A549 (cell line): Measurements from ENCODE around the gene CLDND2. TPM values are rescaled to one million over a fixed set of nuclear protein-coding genes. Genes with fewer than 3 reads are reported as not detected.
A peak's percentile ranks its signal among the peaks of the same experiment; 100 is the strongest.

ENCODE experiments used
- ATAC-seq, 2 experiments: fragments of 200-7000 bp in 1 of 2; fragments of >200 bp in 1 of 2; cut with Nextera tagmentation in 1 of 2; cut with Tn5 transposase in 1 of 2; 3 replicates each; pipeline versions ENCODE4 v1.8.0 to v1.9.1; 2018 to 2020; ENCODE audit warnings: mild to moderate bottlenecking in 1 of 2, moderate library complexity in 1 of 2
- CTCF ChIA-PET: fragments of 300-600 bp; sonication (Branson Sonifier 250); formaldehyde crosslinking; extraction: SDS; loops from one replicate; lab custom pipeline; 2021; ENCODE audit warnings: antibody characterized with exemption, inconsistent platforms; lab: Yijun Ruan, JAX
- POLR2A ChIA-PET: fragments of 350-600 bp; formaldehyde crosslinking; extraction: SDS; loops from one replicate; lab custom pipeline; 2021; ENCODE audit warnings: antibody characterized with exemption, inconsistent platforms; lab: Yijun Ruan, JAX
- DNase-seq, 2 experiments: peaks; one replicate each; pipeline versions ENCODE4 v3.0.0 to v3.0.0-alpha.2; 2011 to 2016; ENCODE audit warnings: low read depth in 1 of 2, low spot score in 1 of 2
- FAIRE-seq: peaks from 2 replicates; lab custom pipeline; 2011; peaks lifted over from hg19 to GRCh38; lab: Jason Lieb, UNC
- H3K27ac ChIP-seq, 2 experiments: fragments of >200 bp; sonication (Bioruptor Twin); formaldehyde crosslinking; 3 replicates each; pipeline ENCODE4 v1.5.1; 2016 to 2017
- H3K4me1 ChIP-seq: fragments of >200 bp; sonication (Bioruptor Twin); formaldehyde crosslinking; 3 replicates; pipeline ENCODE4 v1.6.1; 2016
- H3K4me2 ChIP-seq: fragments of >200 bp; sonication (Bioruptor Twin); formaldehyde crosslinking; 3 replicates; pipeline ENCODE4 v1.6.1; 2016
- H3K4me3 ChIP-seq: fragments of >200 bp; sonication (Bioruptor Twin); formaldehyde crosslinking; 3 replicates; pipeline ENCODE4 v1.5.1; 2016
- H3K9me3 ChIP-seq: fragments of >200 bp; sonication (Bioruptor Twin); formaldehyde crosslinking; 3 replicates; pipeline ENCODE4 v1.6.1; 2016
- ATOH8 ChIP-seq: fragments of 250-450 bp; sonication (Bioruptor Pico); IDR thresholded peaks from 2 replicates; pipeline ENCODE4 v1.5.0; 2020; ENCODE audit warnings: low read depth, mild to moderate bottlenecking, moderate library complexity
- BCL3 ChIP-seq: fragments of >200 bp; sonication (Bioruptor Twin); formaldehyde crosslinking; IDR thresholded peaks from 3 replicates; pipeline ENCODE4 v1.6.1; 2016
- BHLHE40 ChIP-seq: IDR thresholded peaks from 2 replicates; pipeline ENCODE4 v1.6.1; 2012; ENCODE audit warnings: low read depth, low read length, inconsistent platforms
- CBX2 ChIP-seq: fragments of 200-600 bp; sonication (generic); IDR thresholded peaks from 2 replicates; pipeline ENCODE4 v1.6.1; 2016; ENCODE audit warnings: low read depth, mild to moderate bottlenecking, borderline replicate concordance
- CHD2 ChIP-seq: fragments of 150-350 bp; IDR thresholded peaks from 2 replicates; pipeline ENCODE4 v1.6.1; 2014; ENCODE audit warnings: low read length; ENCODE audit not compliant: partially characterized antibody
- CHD4 ChIP-seq: fragments of 200-600 bp; sonication (generic); IDR thresholded peaks from 2 replicates; pipeline ENCODE4 v1.6.1; 2016; ENCODE audit warnings: antibody characterized with exemption, mild to moderate bottlenecking, borderline replicate concordance
- E2F6 ChIP-seq: IDR thresholded peaks from 2 replicates; pipeline ENCODE4 v1.6.1; 2012; ENCODE audit warnings: low read depth, borderline replicate concordance
- EHMT2 ChIP-seq: fragments of 200-600 bp; sonication (generic); IDR thresholded peaks from 2 replicates; pipeline ENCODE4 v1.6.1; 2016; ENCODE audit warnings: antibody characterized with exemption, low read depth, mild to moderate bottlenecking, moderate library complexity
- ELK1 ChIP-seq: fragments of 150-350 bp; IDR thresholded peaks from 2 replicates; pipeline ENCODE4 v1.6.1; 2014; ENCODE audit warnings: low read depth, mild to moderate bottlenecking, low read length
- ESRRA ChIP-seq: fragments of 150-350 bp; IDR thresholded peaks from 2 replicates; pipeline ENCODE4 v1.6.1; 2014; ENCODE audit warnings: mild to moderate bottlenecking, low read length, borderline replicate concordance
- FOSB ChIP-seq: fragments of 250-450 bp; sonication (Bioruptor Pico); IDR thresholded peaks from 2 replicates; pipeline ENCODE4 v1.5.0; 2020; ENCODE audit warnings: mild to moderate bottlenecking, moderate library complexity
- FOSL2 ChIP-seq, 2 experiments: fragments of 450-650 bp in 1 of 2; fragments of >200 bp in 1 of 2; sonication (Bioruptor Twin) in 1 of 2; formaldehyde crosslinking; IDR thresholded peaks; 2 replicates each; pipeline versions ENCODE4 v1.5.0 to v1.6.1; 2016 to 2020; ENCODE audit warnings: mild to moderate bottlenecking in 1 of 2, moderate library complexity in 1 of 2
- FOXS1 ChIP-seq: fragments of 250-450 bp; sonication (Bioruptor Pico); IDR thresholded peaks from 2 replicates; pipeline ENCODE4 v1.5.0; 2020; ENCODE audit warnings: mild to moderate bottlenecking, moderate library complexity
- HDAC2 ChIP-seq: fragments of 200-600 bp; sonication (generic); IDR thresholded peaks from 2 replicates; pipeline ENCODE4 v1.6.1; 2016
- HEYL ChIP-seq: fragments of 250-450 bp; sonication (Bioruptor Pico); IDR thresholded peaks from 2 replicates; pipeline ENCODE4 v1.8.0; 2021; ENCODE audit warnings: mild to moderate bottlenecking, moderate library complexity
- HOXB13 ChIP-seq: fragments of 250-450 bp; sonication (Bioruptor Pico); IDR thresholded peaks from 2 replicates; pipeline ENCODE4 v1.5.0; 2020; ENCODE audit warnings: low read depth, mild to moderate bottlenecking, moderate library complexity
- HOXB5 ChIP-seq: fragments of 250-450 bp; sonication (Bioruptor Pico); IDR thresholded peaks from 2 replicates; pipeline ENCODE4 v1.5.0; 2020; ENCODE audit warnings: mild to moderate bottlenecking, moderate library complexity
- JUN ChIP-seq, 2 experiments: fragments of >200 bp; sonication (Bioruptor Twin); formaldehyde crosslinking; IDR thresholded peaks; 2 replicates in 1 of 2; 3 replicates in 1 of 2; pipeline ENCODE4 v1.6.1; 2016 to 2017
- MAX ChIP-seq: IDR thresholded peaks from 2 replicates; pipeline ENCODE4 v1.6.1; 2012
- MAZ ChIP-seq: fragments of 150-350 bp; IDR thresholded peaks from 2 replicates; pipeline ENCODE4 v1.6.1; 2014; ENCODE audit warnings: antibody characterized with exemption, low read depth, low read length, borderline replicate concordance
- MYC ChIP-seq: IDR thresholded peaks from 2 replicates; pipeline ENCODE4 v1.6.1; 2012; ENCODE audit warnings: mild to moderate bottlenecking, inconsistent platforms, low read length, improper control_type of control experiment, borderline replicate concordance
- NFE2L2 ChIP-seq: fragments of 150-350 bp; conservative IDR thresholded peaks from 2 replicates; pipeline ENCODE4 v1.6.1; 2014; ENCODE audit warnings: low read length
- NR3C1 ChIP-seq: fragments of >200 bp; sonication (Bioruptor Twin); formaldehyde crosslinking; IDR thresholded peaks from 3 replicates; pipeline ENCODE4 v1.6.1; 2017
- PBX3 ChIP-seq: IDR thresholded peaks from 2 replicates; pipeline ENCODE4 v1.6.1; 2012
- RCOR1 ChIP-seq: fragments of 150-350 bp; IDR thresholded peaks from 2 replicates; pipeline ENCODE4 v1.6.1; 2014; ENCODE audit warnings: antibody characterized with exemption, low read length, low read depth
- SMC3 ChIP-seq: fragments of >200 bp; sonication (Bioruptor Twin); formaldehyde crosslinking; IDR thresholded peaks from 3 replicates; pipeline ENCODE4 v1.6.1; 2018; ENCODE audit warnings: inconsistent platforms
- SREBF2 ChIP-seq: fragments of 450-650 bp; IDR thresholded peaks from 2 replicates; pipeline ENCODE4 v1.6.1; 2014; ENCODE audit warnings: mild to moderate bottlenecking, moderate library complexity
- TP53 ChIP-seq: fragments of 250-450 bp; sonication (Bioruptor Pico); IDR thresholded peaks from 2 replicates; pipeline ENCODE4 v1.5.0; 2021; ENCODE audit warnings: mild to moderate bottlenecking, moderate library complexity
- USF2 ChIP-seq: fragments of 450-650 bp; IDR thresholded peaks from 2 replicates; pipeline ENCODE4 v1.6.1; 2014; ENCODE audit warnings: antibody characterized with exemption
- WGBS: methylation state at CpG from one replicate; pipeline ENCODE4 v1.1.6; 2017; ENCODE audit errors: missing lambda C conversion rate; 5-methylcytosine and 5-hydroxymethylcytosine counted together
- polyA plus RNA-seq, 4 experiments: library from polyadenylated mRNA; depleted of rRNA in 3 of 4; stranded (reverse); fragments of >200 nt; fragmentation: RNase III in 1 of 4; extraction: RNeasy Plus Mini Kit Qiagen cat#74134 plus additional on column Dnase treatment in 1 of 4; gene quantifications; 2 replicates in 3 of 4; 3 replicates in 1 of 4; pipeline ENCODE4 v1.2.3, GENCODE V29; 2011 to 2017

CLDND2 gene
- polyA plus RNA-seq, 2 of the 4 experiments (the other 2 are of a cell fraction), result 1.1 to 2.8 TPM

GRCh38 chr19:51347209-51347928 lies 21.4 kb downstream of the CLDND2 start:
- peaks cover 42% of the 10 kb centered on the region for H3K4me1 ChIP-seq
- CTCF ChIA-PET, result interaction anchor here (0.7 to 1.7 kb wide), 3 partner anchors 16 to 25 kb away, joined by 3 to 5 read pairs (median 4); partner anchors contain the start of genes ETFB and NKG7
- DNase-seq (no peak), FAIRE-seq (no peak), ATAC-seq (no peak)
- H3K9me3 ChIP-seq, result no peaks in the 10 kb centered on the region
- POLR2A ChIA-PET, result no interaction called here
- H3K4me3 ChIP-seq, result no peak overlapping the region
- no peak for TF ChIP-seq SREBF2
- TF ChIP-seq JUN (IDR thresholded peaks at IDR 0.05), result no peak
- no peak for TF ChIP-seq HEYL (CRISPR knock-in tag)
- no peak for TF ChIP-seq USF2
- no peak for TF ChIP-seq CHD2
- no peak for TF ChIP-seq HOXB5 (CRISPR knock-in tag)
- no peak for TF ChIP-seq CBX2
- TF ChIP-seq PBX3, result no peak
- no peak for TF ChIP-seq TP53 (CRISPR knock-in tag)
- TF ChIP-seq E2F6, result no peak
- no peak for TF ChIP-seq RCOR1
- no peak for TF ChIP-seq MAZ
- no peak for TF ChIP-seq HOXB13 (CRISPR knock-in tag)
- TF ChIP-seq FOXS1 (CRISPR knock-in tag), result no peak
- TF ChIP-seq ATOH8 (CRISPR knock-in tag), result no peak
- peak overlapping the region; percentile 41; the same call in 2 of the 3 replicates for H3K4me2 ChIP-seq
- WGBS, result 74% methylated on average over 10 of the region's 10 CpGs
- H3K27ac ChIP-seq, result peak overlapping the region; percentile 32 to 38; a peak in 2 of 6 replicates

- 91% methylated on average over 17 of the region's 17 CpGs for WGBS
- ATAC-seq, result no peak
- ChIA-PET POLR2A (no interaction called here), CTCF (interaction anchor here (1.2 to 1.7 kb wide), 2 partner anchors 16 to 26 kb away, joined by 3 to 5 read pairs; partner anchors contain the start of gene NKG7)
- Histone ChIP-seq H3K27ac (no peak overlapping the region; a peak in 1 of 6 replicates), H3K9me3 (no peaks in the 10 kb centered on the region)
- no peak for FAIRE-seq
- DNase-seq, result no peak
- TF ChIP-seq SMC3, result no peak
- no peak for TF ChIP-seq MAX
- TF ChIP-seq HOXB5 (CRISPR knock-in tag), result no peak
- no peak for TF ChIP-seq CBX2
- TF ChIP-seq ESRRA, result no peak
- no peak for TF ChIP-seq BCL3
- TF ChIP-seq BHLHE40, result no peak
- no peak for TF ChIP-seq FOXS1 (CRISPR knock-in tag)
- TF ChIP-seq MYC, result no peak
- no peak for TF ChIP-seq MAZ
- TF ChIP-seq NR3C1, result no peak
- no peak for TF ChIP-seq FOSB
- TF ChIP-seq CHD4, result no peak
- no peak for TF ChIP-seq ELK1
- no peak for TF ChIP-seq HDAC2
- no peak for TF ChIP-seq HEYL (CRISPR knock-in tag)
- TF ChIP-seq EHMT2, result no peak
- TF ChIP-seq NFE2L2, result no peak
- TF ChIP-seq FOSL2 (IDR thresholded peaks at IDR 0.05), result no peak
- no peak for TF ChIP-seq FOSL2 (CRISPR knock-in tag; IDR thresholded peaks at IDR 0.05)
- no peak for TF ChIP-seq JUN (IDR thresholded peaks at IDR 0.05)
- TF ChIP-seq, all 56 proteins: peak for 0
- H3K4me3 ChIP-seq, result no peak overlapping the region
- H3K4me2 ChIP-seq, result no peak overlapping the region
- H3K4me1 ChIP-seq, result peaks cover 48% of the 10 kb centered on the region
These were observed 22.1 kb downstream of the CLDND2 start for GRCh38 chr19:51346742-51347141.
